Body of pancreas (tissue), 4 donors: ENCODE data around the gene FUNDC2.

Experiments
- POLR2A ChIP-seq, 3 donors: fragments of 450-650 bp; IDR thresholded peaks; one replicate each; pipeline ENCODE4 v1.6.1; 2016; ENCODE audit warnings: antibody characterized with exemption in 3 of 3, mild to moderate bottlenecking in 2 of 3
- TF ChIP-seq, protein P1 (sequence below), 7 experiments: fragments of 450-650 bp in 4 of 7; fragments of 200-600 bp in 3 of 7; sonication (generic) in 3 of 7; IDR thresholded peaks; one replicate each; pipeline ENCODE4 v1.5.1; 2016 to 2019; ENCODE audit warnings: antibody characterized with exemption in 7 of 7

DNA sequence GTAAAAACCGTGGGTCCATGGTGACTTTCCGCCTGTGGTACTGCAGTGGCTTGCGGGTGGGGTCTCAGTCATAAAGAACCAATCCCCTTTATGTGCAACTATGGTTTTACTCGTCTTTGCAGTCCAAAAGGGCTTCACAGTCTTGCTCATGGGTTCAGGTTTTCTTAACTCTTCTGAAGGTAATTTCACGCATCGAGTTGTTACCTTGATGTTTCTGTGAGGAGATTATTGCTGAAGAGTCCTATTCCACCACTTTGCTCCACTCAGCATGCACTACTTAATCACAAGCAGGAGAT, 45.6 kb upstream of the FUNDC2 start:
- no peak for TF ChIP-seq POLR2A (IDR thresholded peaks at IDR 0.05)
- TF ChIP-seq, protein P1, sequence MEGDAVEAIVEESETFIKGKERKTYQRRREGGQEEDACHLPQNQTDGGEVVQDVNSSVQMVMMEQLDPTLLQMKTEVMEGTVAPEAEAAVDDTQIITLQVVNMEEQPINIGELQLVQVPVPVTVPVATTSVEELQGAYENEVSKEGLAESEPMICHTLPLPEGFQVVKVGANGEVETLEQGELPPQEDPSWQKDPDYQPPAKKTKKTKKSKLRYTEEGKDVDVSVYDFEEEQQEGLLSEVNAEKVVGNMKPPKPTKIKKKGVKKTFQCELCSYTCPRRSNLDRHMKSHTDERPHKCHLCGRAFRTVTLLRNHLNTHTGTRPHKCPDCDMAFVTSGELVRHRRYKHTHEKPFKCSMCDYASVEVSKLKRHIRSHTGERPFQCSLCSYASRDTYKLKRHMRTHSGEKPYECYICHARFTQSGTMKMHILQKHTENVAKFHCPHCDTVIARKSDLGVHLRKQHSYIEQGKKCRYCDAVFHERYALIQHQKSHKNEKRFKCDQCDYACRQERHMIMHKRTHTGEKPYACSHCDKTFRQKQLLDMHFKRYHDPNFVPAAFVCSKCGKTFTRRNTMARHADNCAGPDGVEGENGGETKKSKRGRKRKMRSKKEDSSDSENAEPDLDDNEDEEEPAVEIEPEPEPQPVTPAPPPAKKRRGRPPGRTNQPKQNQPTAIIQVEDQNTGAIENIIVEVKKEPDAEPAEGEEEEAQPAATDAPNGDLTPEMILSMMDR (IDR thresholded peaks at IDR 0.05), result no peak
